Measurements from ENCODE around the gene PLAA. TPM values are rescaled to one million over a fixed set of nuclear protein-coding genes. Genes with fewer than 3 reads are reported as not detected.

Gene PLAA
- total and polyA plus RNA-seq, 2 experiments from 2014 or later, result 22.8 to 33.9 TPM

DNA sequence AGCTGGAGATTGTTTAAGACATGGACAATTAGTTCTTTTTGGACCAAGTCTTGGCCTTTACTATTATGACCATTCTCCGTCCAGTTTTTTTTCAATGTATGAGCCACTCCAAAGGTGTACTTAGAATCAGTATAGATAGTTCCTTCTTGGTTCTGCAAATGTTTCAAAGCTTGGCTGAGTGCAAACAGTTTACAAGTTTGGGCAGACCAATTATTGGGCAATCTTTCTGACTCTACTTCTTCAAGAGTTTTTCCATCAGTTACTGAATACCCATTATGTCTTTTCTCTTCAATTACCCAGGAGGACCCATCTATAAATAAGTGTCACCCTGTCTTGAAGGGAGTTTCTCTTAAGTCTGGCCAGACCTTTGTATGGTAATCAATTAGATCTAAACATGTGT is 24.7 kb upstream of the PLAA start:
- Histone ChIP-seq H4K20me1 (ENCODE audit: insufficient read depth, poor library complexity, severe bottlenecking) (no peaks in the 10 kb centered on the region), H3K9me2 (replicated peaks; ENCODE audit: insufficient read depth) (no peaks in the 10 kb centered on the region), H3K4me3 (no peak overlapping the region), H3K79me2 (peaks cover 38% of the 10 kb centered on the region), H3K36me3 (replicated peaks; ENCODE audit: insufficient read depth, low read depth) (no peaks in the 10 kb centered on the region), H3K4me1 (ENCODE audit: insufficient read depth) (no peaks in the 10 kb centered on the region), H3K27ac (no peak overlapping the region), H3K27me3 (no peaks in the 10 kb centered on the region), H2AFZ (no peak overlapping the region), H3K4me2 (no peak overlapping the region), H3K9me3 (ENCODE audit: low read depth) (no peaks in the 10 kb centered on the region)
- no peak for DNase-seq (ENCODE audit: low spot score)
- 100% methylated on average over 1 of the region's 1 CpG for WGBS (ENCODE audit: low lambda C conversion rate, missing lambda C conversion rate)
- TF ChIP-seq, protein P1, sequence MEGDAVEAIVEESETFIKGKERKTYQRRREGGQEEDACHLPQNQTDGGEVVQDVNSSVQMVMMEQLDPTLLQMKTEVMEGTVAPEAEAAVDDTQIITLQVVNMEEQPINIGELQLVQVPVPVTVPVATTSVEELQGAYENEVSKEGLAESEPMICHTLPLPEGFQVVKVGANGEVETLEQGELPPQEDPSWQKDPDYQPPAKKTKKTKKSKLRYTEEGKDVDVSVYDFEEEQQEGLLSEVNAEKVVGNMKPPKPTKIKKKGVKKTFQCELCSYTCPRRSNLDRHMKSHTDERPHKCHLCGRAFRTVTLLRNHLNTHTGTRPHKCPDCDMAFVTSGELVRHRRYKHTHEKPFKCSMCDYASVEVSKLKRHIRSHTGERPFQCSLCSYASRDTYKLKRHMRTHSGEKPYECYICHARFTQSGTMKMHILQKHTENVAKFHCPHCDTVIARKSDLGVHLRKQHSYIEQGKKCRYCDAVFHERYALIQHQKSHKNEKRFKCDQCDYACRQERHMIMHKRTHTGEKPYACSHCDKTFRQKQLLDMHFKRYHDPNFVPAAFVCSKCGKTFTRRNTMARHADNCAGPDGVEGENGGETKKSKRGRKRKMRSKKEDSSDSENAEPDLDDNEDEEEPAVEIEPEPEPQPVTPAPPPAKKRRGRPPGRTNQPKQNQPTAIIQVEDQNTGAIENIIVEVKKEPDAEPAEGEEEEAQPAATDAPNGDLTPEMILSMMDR (IDR thresholded peaks at IDR 0.05; ENCODE audit: poor library complexity), result no peak
- TF ChIP-seq EZH2 (IDR thresholded peaks at IDR 0.05; ENCODE audit: borderline replicate concordance) (no peak), EZH2phosphoT487 (IDR thresholded peaks at IDR 0.05; ENCODE audit: low read depth, severe bottlenecking, unreplicated experiment) (no peak)

DNA sequence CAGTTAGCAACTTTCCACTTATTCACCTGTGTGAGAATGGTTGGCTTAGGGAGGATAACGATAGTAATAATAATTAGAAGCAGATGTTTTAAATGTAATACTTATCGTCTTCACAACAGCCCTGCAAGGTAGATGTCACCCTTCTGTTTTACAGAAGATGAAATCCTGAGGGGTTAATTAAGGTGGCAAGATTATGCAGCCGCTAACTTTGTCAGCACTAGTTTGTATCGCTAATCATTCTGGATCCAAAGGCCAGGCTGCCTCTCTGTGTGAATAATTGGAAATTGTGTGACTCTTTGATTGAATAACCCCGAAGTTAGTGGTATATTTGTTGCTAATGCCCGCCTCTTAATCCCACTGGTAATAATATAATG is 9.8 kb upstream of the PLAA start:
- Histone ChIP-seq H3K4me2 (peak overlapping the region; percentile 78), H3K27ac (peak overlapping the region; percentile 92), H3K9me3 (ENCODE audit: low read depth) (no peaks in the 10 kb centered on the region), H2AFZ (peak overlapping the region; percentile 84), H3K36me3 (replicated peaks; ENCODE audit: insufficient read depth, low read depth) (no peaks in the 10 kb centered on the region), H3K4me1 (ENCODE audit: insufficient read depth) (peaks cover 11% of the 10 kb centered on the region), H3K27me3 (no peaks in the 10 kb centered on the region), H3K9me2 (replicated peaks; ENCODE audit: insufficient read depth) (no peaks in the 10 kb centered on the region), H3K79me2 (peaks cover 27% of the 10 kb centered on the region), H3K4me3 (peak overlapping the region; percentile 42), H4K20me1 (ENCODE audit: insufficient read depth, poor library complexity, severe bottlenecking) (no peaks in the 10 kb centered on the region)
- DNase-seq (ENCODE audit: low spot score), result no peak
- 31% methylated on average over 6 of the region's 6 CpGs for WGBS (ENCODE audit: low lambda C conversion rate, missing lambda C conversion rate)
- TF ChIP-seq, protein P1 (IDR thresholded peaks at IDR 0.05; ENCODE audit: poor library complexity), result no peak
- TF ChIP-seq EZH2phosphoT487 (IDR thresholded peaks at IDR 0.05; ENCODE audit: low read depth, severe bottlenecking, unreplicated experiment) (no peak), EZH2 (IDR thresholded peaks at IDR 0.05; ENCODE audit: borderline replicate concordance) (no peak)

DNA sequence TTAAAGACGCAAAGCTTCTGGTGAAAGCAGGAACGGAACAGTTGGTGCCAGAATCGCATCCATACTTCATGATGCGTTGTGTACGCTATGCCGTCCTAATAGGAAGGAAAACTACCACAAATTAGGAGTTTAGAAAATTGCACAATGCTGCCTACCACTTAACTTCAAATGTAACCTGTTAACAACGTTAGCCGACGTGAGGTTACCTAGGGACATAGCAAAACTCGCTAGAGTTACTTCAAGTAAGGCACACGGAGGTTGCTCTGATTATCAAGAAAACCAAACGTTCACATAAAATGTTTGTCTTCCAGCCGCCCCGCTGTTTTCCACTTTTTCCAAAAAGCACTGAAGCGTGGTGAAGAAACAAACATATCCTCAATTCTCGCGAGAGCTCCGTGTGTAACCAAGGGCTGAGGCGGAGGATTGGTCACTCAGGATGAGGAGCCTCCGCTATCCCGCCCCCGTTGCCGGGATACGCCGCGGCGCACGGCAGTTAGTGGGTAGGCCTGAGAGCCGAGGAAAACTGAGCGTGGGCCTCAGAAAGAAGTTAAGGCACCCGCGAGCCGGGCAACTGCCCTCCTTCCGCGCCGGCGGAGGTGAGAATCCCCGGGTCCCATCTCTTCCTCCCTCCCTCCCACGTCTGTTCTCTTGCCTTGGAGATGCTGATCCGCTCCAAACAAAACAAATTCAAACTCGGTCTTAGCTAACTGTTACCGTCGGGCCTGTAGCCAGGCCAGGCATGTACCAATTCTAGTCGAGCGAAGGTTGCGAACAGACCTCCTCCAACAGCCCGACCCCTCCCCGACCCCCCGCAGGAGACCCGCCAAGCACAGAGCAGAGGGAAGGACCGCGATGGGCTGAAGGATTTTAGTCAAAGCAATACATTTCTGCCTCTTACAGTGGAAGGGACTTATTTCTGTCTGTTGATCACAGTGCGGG is 9.1 kb upstream of the PLAA start, which contains the start of gene IFT74:
Gene IFT74 (plus strand): TSS at position 492 of the 939 bp plus-strand sequence. CDS start 5,556 bp downstream, outside the sequence.
- peak within 1 kb of the TSS; percentile 42 for H3K4me3 ChIP-seq
- H3K9me3 ChIP-seq (ENCODE audit: low read depth), result no peaks in the 10 kb centered on the region
- peaks cover 11% of the 10 kb centered on the region for H3K4me1 ChIP-seq (ENCODE audit: insufficient read depth)
- H3K4me2 ChIP-seq, result peak within 1 kb of the TSS; percentile 78
- peak within 1 kb of the TSS; percentile 92 for H3K27ac ChIP-seq
- H3K79me2 ChIP-seq, result peaks cover 27% of the 10 kb centered on the region
- peak; percentile 99 for DNase-seq (ENCODE audit: low spot score)
- no peaks in the 10 kb centered on the region for H3K9me2 ChIP-seq (replicated peaks; ENCODE audit: insufficient read depth)
- no peaks in the 10 kb centered on the region for H3K27me3 ChIP-seq
- peak within 1 kb of the TSS; percentile 84 for H2AFZ ChIP-seq
- H3K36me3 ChIP-seq (replicated peaks; ENCODE audit: insufficient read depth, low read depth), result no peaks in the 10 kb centered on the region
- TF ChIP-seq EZH2phosphoT487 (IDR thresholded peaks at IDR 0.05; ENCODE audit: low read depth, severe bottlenecking, unreplicated experiment), result no peak
- TF ChIP-seq EZH2 (IDR thresholded peaks at IDR 0.05; ENCODE audit: borderline replicate concordance), result no peak
- TF ChIP-seq, protein P1 (IDR thresholded peaks at IDR 0.05; ENCODE audit: poor library complexity), result no peak
- no peaks in the 10 kb centered on the region for H4K20me1 ChIP-seq (ENCODE audit: insufficient read depth, poor library complexity, severe bottlenecking)
- 2% methylated on average over 53 of the region's 53 CpGs for WGBS (ENCODE audit: low lambda C conversion rate, missing lambda C conversion rate)
